HT-29 (cell line): ENCODE results near the gene RNU1-3. TPM values are rescaled to one million over a fixed set of nuclear protein-coding genes. Genes with fewer than 3 reads are reported as not detected.
"Not testable (repeated sequence)": the region's sequence is repeated elsewhere in the genome, so short reads cannot be mapped to it uniquely, and the experiment has no call there.

Experiments used
- DNase-seq: peaks from one replicate; pipeline ENCODE4 v3.0.0-alpha.2; 2015; ENCODE audit warnings: low spot score
- total RNA-seq: library from RNA; depleted of rRNA; stranded (reverse); fragments of >200 nt; shearing (Covaris generic); gene quantifications from 2 replicates; pipeline ENCODE4 v1.2.3, GENCODE V29; 2014; rRNA removed

Gene RNU1-3
- under 0.01 TPM in 2 replicates for total RNA-seq

- not testable (repeated sequence) for DNase-seq
These were observed at the start of gene RNU1-3 for GRCh38 chr1:16666502-16667413. Gene RNU1-3 (minus strand): TSS chr1:16666948.

DNA sequence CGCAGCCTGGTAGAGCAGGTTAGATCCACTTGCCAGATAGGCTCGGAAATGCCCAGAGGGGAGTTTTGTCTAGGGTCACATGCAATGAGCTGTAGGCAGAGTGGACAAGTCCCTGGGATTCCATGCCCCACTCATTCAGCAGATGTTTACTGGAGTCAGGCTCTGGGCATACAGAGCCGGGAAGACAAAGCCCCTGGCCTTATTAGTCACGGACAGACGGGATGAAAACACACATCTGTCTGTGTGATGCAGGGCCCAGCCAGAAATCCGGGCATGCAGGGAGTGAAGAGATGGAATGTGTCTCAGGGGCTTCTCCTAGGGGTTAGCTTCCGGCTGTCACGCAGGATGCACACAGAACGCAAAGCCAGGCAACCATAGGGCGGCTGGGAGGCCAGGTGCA is 46.7 kb upstream of the RNU1-3 start:
- DNase-seq, result not testable (repeated sequence)

DNA sequence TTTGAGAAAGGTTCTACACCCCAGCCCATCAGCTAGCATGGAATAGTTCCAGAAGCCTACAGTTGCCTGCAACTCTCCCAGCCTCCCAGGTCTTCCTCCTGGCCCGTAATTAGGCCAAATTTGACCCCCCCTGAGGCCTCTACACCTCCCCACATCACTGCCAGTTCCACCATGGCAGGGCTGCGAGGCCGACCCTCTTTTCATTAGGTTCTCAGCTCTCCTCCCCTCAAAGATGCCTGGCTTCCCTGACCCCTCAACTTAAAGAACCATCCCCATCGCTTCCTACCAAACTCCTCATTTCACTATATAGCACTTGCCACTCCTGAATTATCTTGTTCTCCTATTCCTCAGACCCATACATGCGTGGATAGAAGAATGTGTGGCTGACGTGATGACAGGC is 46.2 kb upstream of the RNU1-3 start:
- DNase-seq, result not testable (repeated sequence)

DNA sequence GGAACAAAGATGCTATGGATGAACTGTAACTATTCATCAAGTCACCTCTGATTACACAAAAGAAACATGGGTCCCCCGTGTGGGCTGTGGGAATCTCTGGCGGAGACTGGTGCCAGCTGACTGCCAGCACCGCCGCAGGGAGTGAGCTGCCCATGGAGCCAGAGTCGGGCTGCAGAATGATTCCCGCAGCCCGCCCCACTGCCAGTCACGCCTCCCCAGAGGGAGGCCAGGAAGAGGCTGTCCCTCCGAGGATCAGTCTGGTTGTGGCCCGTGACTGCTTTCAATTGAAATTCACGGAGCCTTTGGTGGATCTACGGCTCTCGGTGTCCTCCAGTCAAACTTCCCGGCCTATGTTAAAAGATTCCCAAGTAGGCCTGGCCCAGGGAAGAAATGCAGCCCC is 45.8 kb upstream of the RNU1-3 start:
- DNase-seq, result not testable (repeated sequence)

DNA sequence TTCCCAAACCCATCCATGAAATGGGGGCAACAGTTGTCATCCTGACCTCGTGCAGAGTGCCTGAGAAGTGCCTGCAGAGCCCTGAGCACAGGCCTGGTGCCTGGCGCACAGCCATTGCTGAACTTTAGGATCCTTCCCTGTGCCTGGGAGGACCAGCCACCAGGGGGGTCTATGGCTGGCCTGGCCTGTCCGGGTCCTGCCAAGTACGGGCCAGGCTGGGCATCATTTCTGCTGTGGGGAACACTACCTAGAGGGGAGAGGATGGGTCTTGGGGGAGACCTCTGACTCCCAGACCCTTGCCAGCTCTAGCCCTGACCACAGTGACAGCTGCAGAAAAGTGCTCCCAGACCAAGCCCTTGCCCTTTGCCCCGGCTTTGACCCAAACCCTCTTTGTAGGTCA is 45.4 kb upstream of the RNU1-3 start:
- not testable (repeated sequence) for DNase-seq

- not testable (repeated sequence) for DNase-seq
These were observed 43.9 kb upstream of the RNU1-3 start for GRCh38 chr1:16710618-16711017.

DNA sequence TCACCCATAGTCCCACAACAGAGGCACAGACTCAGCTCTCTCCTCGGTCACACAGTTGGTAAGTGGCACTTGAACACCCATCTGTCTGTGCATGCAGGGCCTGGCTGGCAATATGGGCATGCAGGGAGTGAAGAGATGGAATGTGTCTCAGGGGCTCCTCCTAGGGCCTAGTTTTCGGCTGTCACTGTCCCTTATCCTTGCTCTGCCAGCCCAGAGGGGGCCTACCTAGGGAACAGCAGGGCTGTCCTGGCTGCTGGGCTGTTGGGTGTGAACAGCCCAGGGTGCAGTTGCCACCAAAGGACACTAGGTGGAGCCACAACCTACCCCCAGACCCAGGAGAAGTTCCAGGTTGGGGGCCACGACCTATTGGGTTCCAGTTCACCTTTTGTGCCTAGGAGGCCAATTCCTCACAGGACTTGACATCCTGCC is 42.9 kb upstream of the RNU1-3 start:
- peak; percentile 24 for DNase-seq

- not testable (repeated sequence) for DNase-seq
These were observed 42.0 kb upstream of the RNU1-3 start for GRCh38 chr1:16708704-16709103.

GRCh38 chr1:16707130-16708093 is 40.7 kb upstream of the RNU1-3 start:
- DNase-seq, result not testable (repeated sequence)

DNA sequence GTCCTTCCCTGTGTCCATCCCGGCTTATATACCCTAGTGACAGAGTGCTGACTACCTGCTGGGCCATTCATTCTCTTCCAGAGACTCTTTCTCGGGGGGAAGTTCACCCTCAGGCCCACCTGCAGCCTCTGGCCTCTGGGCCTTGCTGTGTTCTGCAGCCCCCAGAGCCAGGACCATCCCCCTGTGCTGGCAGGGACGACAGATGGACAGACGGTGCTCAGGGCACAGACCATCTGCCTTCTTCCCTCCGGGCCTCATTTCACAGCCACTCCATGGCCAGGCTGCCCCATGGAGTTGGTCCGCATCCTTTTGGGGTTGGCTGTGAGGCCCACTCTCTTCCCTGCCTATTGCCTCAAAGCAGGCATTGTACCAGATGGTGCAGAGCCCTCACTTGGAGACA is 39.6 kb upstream of the RNU1-3 start:
- not testable (repeated sequence) for DNase-seq

DNA sequence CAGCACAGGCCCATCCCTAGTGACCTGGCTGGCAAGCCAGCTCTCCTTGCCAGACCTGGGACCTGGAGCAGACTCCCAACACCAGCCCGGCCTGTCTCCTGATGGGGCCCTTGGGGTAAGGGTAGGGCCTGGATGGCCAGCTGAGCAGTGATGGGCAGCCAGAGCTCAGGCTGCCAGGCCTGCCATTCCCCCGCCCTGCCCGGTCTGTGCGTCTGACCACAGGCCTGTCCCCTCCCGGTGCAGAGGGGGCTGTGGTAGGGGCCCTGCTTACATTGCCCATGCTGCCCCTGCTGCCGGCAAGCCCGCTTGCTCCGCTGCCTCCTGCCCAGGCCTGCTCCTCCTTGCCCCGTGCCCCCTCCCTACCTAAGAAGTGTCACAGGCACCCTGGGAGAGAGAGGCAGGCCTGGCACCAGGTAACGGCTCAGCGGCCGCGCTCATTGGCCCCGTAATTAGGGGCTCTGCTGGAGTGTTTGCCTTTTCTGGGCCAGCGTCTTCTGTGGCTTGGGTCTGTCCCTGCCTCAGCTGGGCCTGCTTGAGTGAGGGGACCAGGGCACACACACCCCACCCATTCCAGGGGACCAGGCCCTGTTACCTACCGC is 37.9 kb upstream of the RNU1-3 start:
- DNase-seq, result not testable (repeated sequence)

- DNase-seq, result not testable (repeated sequence)
These were observed 37.3 kb upstream of the RNU1-3 start for GRCh38 chr1:16704076-16704475.

DNA sequence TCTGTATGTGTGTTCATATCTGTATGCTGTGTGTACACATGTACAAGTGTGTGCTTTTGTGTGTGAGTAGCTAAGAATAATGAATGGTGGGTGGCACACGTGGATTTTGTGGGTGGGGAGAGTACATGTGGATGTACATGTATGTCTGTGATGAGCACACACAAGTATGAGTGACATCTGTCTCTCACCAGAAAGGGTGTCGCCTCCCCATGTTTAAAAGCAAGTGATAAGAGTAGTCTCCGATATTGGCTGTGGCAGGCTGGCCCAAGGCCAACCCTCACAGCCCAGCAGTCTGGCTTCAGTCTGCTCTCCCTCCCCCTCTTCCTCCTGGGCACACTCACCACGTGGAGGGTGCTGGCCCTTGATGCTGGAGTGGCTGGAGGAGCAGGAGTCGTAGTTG is 36.9 kb upstream of the RNU1-3 start:
- not testable (repeated sequence) for DNase-seq

- DNase-seq, result not testable (repeated sequence)
These were observed 36.4 kb upstream of the RNU1-3 start for GRCh38 chr1:16703141-16703540.

GRCh38 chr1:16702280-16702679 is 35.5 kb upstream of the RNU1-3 start:
- DNase-seq, result not testable (repeated sequence)

DNA sequence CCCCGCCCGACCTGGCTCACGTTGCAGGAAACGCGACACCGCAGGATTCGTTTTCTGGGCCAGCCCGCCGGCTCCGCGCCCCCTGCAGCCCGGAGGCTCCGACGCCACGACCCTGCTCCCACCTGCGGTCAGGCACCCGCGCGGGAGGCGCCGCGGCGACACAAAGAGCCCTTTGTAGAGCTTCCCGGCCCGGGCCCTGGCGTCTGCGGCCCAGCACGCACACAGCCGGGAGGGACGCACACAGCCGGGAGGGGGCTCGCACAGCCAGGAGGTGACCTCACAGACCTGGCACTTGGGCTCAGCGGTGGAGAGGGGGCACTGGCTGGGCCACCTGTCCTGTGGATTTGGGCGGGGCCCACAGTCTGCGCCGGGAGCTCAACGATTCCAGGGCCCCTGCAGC is 34.4 kb upstream of the RNU1-3 start:
- not testable (repeated sequence) for DNase-seq

DNA sequence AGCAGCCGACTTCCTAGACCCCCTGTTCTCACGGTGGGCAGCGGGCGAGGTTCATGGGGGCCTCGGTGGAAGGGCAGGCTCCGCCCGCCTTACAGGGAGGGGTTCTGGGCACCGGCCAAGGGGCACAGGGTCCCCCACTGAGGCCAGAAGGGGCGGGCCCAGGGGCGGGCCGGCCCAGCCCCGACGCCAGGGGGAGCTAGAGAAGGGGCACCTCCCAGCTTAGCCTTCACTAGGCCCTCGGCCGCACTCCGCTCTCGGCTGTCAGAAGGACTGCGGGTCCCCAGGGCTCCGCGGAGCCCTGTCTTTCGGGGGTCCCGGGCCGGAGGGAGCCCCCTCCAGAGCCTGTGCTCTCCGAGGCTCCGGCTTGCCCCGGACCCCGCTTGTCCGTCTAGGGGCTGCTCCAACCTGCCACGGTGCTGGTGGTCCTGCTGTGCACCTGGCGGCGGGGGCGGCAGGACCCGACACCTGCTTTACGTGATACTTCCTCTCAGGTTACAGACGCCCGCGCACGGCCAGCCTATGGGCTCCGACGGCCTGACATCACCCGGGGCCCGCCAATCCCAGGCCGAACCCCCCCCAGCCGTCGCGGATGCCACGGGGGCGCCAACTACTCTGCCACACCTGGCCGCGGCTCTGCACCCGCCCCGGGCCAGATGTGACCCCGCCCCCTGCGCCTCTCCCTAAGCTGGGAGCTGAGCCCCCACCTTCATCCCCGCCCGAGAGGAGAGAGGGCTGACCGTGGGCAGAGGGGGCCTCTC is 33.6 kb upstream of the RNU1-3 start:
- DNase-seq, result not testable (repeated sequence)

GRCh38 chr1:16699440-16699839 is 32.7 kb upstream of the RNU1-3 start:
- not testable (repeated sequence) for DNase-seq

DNA sequence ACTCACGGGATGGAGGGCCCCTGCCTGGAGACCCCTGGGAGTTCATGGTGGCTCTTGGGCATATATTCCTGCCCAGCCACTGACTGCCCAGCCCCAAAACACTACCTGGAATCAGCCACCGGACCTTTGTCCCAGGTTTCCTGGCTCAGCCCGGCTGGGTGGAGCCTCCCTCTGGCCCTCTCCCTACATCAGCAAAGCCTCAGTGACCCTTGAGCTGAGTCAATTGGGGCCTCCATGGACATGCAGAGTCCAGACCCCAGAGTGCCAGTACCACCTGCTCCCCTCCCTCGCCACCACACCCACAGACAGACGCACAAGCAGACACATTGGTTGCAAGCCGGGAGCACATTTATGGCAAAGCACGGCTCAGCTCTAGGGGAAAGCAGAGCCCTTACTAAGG is 30.4 kb upstream of the RNU1-3 start:
- not testable (repeated sequence) for DNase-seq

- peak; percentile 29 for DNase-seq
These were observed 29.9 kb upstream of the RNU1-3 start for GRCh38 chr1:16696507-16697150.
